Stromal cell of bone marrow (primary cell): ENCODE data around the gene NBDY.
"Not testable (repeated sequence)": the region's sequence is repeated elsewhere in the genome, so short reads cannot be mapped to it uniquely, and the experiment has no call there.

Experiments used
- DNase-seq: peaks from one replicate; pipeline ENCODE4 v3.0.0-alpha.2; 2012; ENCODE audit warnings: low read depth

NBDY gene

GRCh38 chrX:56802428-56802827 is 73.4 kb downstream of the NBDY start:
- DNase-seq: no peak

- peak; percentile 56 for DNase-seq
Measured at GRCh38 chrX:56802921-56803849, 74.1 kb downstream of the NBDY start.

GRCh38 chrX:56803850-56804681 is 75.0 kb downstream of the NBDY start:
- no peak for DNase-seq

- no peak for DNase-seq
Measured at GRCh38 chrX:56804867-56805266, 75.8 kb downstream of the NBDY start.

GRCh38 chrX:56805399-56805798 is 76.4 kb downstream of the NBDY start:
- DNase-seq: no peak

GRCh38 chrX:56806176-56806575 is 77.1 kb downstream of the NBDY start:
- not testable (repeated sequence) for DNase-seq

GRCh38 chrX:56811599-56811998 is 82.6 kb downstream of the NBDY start:
- no peak for DNase-seq

- DNase-seq: no peak
Measured at GRCh38 chrX:56812515-56813105, 83.6 kb downstream of the NBDY start.

GRCh38 chrX:56813318-56813837 is 84.3 kb downstream of the NBDY start:
- DNase-seq: peak; percentile 61

GRCh38 chrX:56817179-56817578 is 88.1 kb downstream of the NBDY start:
- no peak for DNase-seq

GRCh38 chrX:56826020-56826419 is 97.0 kb downstream of the NBDY start:
- no peak for DNase-seq

GRCh38 chrX:56833626-56834025 is 104.6 kb downstream of the NBDY start:
- no peak for DNase-seq

GRCh38 chrX:56853436-56853835 is 124.4 kb downstream of the NBDY start:
- DNase-seq: no peak

GRCh38 chrX:56857042-56857441 is 128.0 kb downstream of the NBDY start:
- no peak for DNase-seq

- DNase-seq: no peak
Measured at GRCh38 chrX:56860888-56861287, 131.8 kb downstream of the NBDY start.
